Measurements from ENCODE around the gene DGKQ. TPM values are rescaled to one million over a fixed set of nuclear protein-coding genes. Genes with fewer than 3 reads are reported as not detected.

The DGKQ gene
- total RNA-seq, 1 experiment from 2014 or later: 15.9 TPM

- H3K27me3 Mint-ChIP-seq (ENCODE audit: insufficient read depth, unreplicated experiment): no peaks in the 10 kb centered on the region
- CTCF ChIA-PET: interaction anchor here (0.6 kb wide), 1 partner anchor 120 kb away, joined by 3 read pairs; no protein-coding TSS in a partner anchor
- no peaks in the 10 kb centered on the region for H3K4me1 Mint-ChIP-seq (ENCODE audit: insufficient read depth, unreplicated experiment)
- intact Hi-C loops (cut with micrococcal nuclease): no loop called here
- no peak overlapping the region for H3K4me3 Mint-ChIP-seq (ENCODE audit: unreplicated experiment)
- no peaks in the 10 kb centered on the region for H3K9me3 Mint-ChIP-seq (ENCODE audit: unreplicated experiment)
- peaks cover 20% of the 10 kb centered on the region for H3K36me3 Mint-ChIP-seq (ENCODE audit: insufficient read depth, unreplicated experiment)
- POLR2A ChIA-PET: no interaction called here
- BruUV-seq (replicated peaks): no TSS peak
- DNase-seq (ENCODE audit: unreplicated experiment): no peak
- TF ChIP-seq, protein P1, sequence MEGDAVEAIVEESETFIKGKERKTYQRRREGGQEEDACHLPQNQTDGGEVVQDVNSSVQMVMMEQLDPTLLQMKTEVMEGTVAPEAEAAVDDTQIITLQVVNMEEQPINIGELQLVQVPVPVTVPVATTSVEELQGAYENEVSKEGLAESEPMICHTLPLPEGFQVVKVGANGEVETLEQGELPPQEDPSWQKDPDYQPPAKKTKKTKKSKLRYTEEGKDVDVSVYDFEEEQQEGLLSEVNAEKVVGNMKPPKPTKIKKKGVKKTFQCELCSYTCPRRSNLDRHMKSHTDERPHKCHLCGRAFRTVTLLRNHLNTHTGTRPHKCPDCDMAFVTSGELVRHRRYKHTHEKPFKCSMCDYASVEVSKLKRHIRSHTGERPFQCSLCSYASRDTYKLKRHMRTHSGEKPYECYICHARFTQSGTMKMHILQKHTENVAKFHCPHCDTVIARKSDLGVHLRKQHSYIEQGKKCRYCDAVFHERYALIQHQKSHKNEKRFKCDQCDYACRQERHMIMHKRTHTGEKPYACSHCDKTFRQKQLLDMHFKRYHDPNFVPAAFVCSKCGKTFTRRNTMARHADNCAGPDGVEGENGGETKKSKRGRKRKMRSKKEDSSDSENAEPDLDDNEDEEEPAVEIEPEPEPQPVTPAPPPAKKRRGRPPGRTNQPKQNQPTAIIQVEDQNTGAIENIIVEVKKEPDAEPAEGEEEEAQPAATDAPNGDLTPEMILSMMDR (IDR thresholded peaks at IDR 0.05; ENCODE audit: unreplicated experiment): no peak
- H3K27ac Mint-ChIP-seq (ENCODE audit: low read depth, unreplicated experiment): no peak overlapping the region
These were observed 13.2 kb downstream of the DGKQ start for GRCh38 chr4:960140-960635.

DNA sequence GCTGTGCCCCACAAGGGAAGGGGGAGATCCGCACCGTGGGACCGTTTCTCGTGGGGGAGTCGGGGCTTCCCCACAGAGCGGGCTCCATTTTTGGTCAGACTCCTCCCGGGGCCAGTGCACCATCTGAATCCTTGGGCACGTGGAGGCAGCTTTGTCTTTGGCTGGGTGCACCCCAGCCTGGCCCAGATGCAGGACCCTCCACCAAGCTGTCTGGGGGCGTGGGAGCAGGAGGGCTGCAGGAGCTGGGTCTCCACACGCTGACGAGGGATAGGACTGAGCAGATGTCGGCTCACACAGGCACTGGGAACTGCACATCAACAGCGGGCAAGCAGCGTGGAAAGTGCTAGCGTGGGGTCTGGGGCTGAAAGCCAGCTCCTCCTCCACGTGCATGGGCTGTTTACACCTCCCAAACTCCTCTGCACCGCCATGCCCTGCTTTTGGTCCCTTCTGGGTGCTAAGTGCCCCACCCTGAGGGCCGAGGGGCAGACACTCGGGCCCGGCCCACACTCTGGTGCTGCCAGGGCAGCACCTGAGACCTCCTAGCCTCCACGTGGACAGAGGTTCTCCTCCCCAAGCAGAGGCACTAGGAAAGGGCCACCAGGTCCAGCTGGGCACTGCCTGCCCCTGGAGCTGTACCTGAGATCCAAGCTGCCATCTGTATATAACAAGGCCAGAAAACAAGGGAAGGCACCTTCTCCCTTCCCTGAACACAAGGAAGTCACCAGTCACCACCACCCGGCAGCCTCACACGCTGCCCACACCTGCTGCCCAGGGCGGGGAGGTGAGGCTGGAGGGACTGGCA is 13.8 kb downstream of the DGKQ start:
- BruUV-seq (replicated peaks): no TSS peak
- CTCF ChIA-PET: interaction anchor here (0.6 kb wide), 1 partner anchor 121 kb away, joined by 3 read pairs; no protein-coding TSS in a partner anchor
- peaks cover 20% of the 10 kb centered on the region for H3K36me3 Mint-ChIP-seq (ENCODE audit: insufficient read depth, unreplicated experiment)
- POLR2A ChIA-PET: interaction anchor here (0.5 kb wide), 1 partner anchor 181 kb away, joined by 3 read pairs; no protein-coding TSS in a partner anchor
- H3K27me3 Mint-ChIP-seq (ENCODE audit: insufficient read depth, unreplicated experiment): no peaks in the 10 kb centered on the region
- TF ChIP-seq, protein P1 (IDR thresholded peaks at IDR 0.05; ENCODE audit: unreplicated experiment): no peak
- DNase-seq (ENCODE audit: unreplicated experiment): no peak
- no peak overlapping the region for H3K27ac Mint-ChIP-seq (ENCODE audit: low read depth, unreplicated experiment)
- intact Hi-C loops (cut with micrococcal nuclease): no loop called here
- H3K4me1 Mint-ChIP-seq (ENCODE audit: insufficient read depth, unreplicated experiment): no peaks in the 10 kb centered on the region
- no peak overlapping the region for H3K4me3 Mint-ChIP-seq (ENCODE audit: unreplicated experiment)
- no peaks in the 10 kb centered on the region for H3K9me3 Mint-ChIP-seq (ENCODE audit: unreplicated experiment)

- Mint-ChIP-seq H3K27ac (ENCODE audit: low read depth, unreplicated experiment) (no peak overlapping the region), H3K9me3 (ENCODE audit: unreplicated experiment) (no peaks in the 10 kb centered on the region), H3K36me3 (ENCODE audit: insufficient read depth, unreplicated experiment) (peaks cover 20% of the 10 kb centered on the region), H3K4me3 (ENCODE audit: unreplicated experiment) (no peak overlapping the region), H3K4me1 (ENCODE audit: insufficient read depth, unreplicated experiment) (no peaks in the 10 kb centered on the region), H3K27me3 (ENCODE audit: insufficient read depth, unreplicated experiment) (no peaks in the 10 kb centered on the region)
- no TSS peak for BruUV-seq (replicated peaks)
- no peak for DNase-seq (ENCODE audit: unreplicated experiment)
- POLR2A ChIA-PET: interaction anchor here (0.5 kb wide), 1 partner anchor 181 kb away, joined by 3 read pairs; no protein-coding TSS in a partner anchor
- TF ChIP-seq, protein P1 (IDR thresholded peaks at IDR 0.05; ENCODE audit: unreplicated experiment): no peak
- intact Hi-C loops (cut with micrococcal nuclease): no loop called here
- CTCF ChIA-PET: no interaction called here
These were observed 14.6 kb downstream of the DGKQ start for GRCh38 chr4:958696-959337.

- no peaks in the 10 kb centered on the region for H3K27me3 Mint-ChIP-seq (ENCODE audit: insufficient read depth, unreplicated experiment)
These were observed 15.1 kb downstream of the DGKQ start for GRCh38 chr4:958314-958665.

More at GRCh38 chr4:958314-958665, 15.1 kb downstream of the DGKQ start:
- Mint-ChIP-seq H3K4me1 (ENCODE audit: insufficient read depth, unreplicated experiment) (no peaks in the 10 kb centered on the region), H3K4me3 (ENCODE audit: unreplicated experiment) (no peak overlapping the region), H3K27ac (ENCODE audit: low read depth, unreplicated experiment) (no peak overlapping the region), H3K36me3 (ENCODE audit: insufficient read depth, unreplicated experiment) (peaks cover 20% of the 10 kb centered on the region), H3K9me3 (ENCODE audit: unreplicated experiment) (no peaks in the 10 kb centered on the region)
- TF ChIP-seq, protein P1 (IDR thresholded peaks at IDR 0.05; ENCODE audit: unreplicated experiment): no peak
- ChIA-PET CTCF (no interaction called here), POLR2A (no interaction called here)
- intact Hi-C loops (cut with micrococcal nuclease): no loop called here
- no peak for DNase-seq (ENCODE audit: unreplicated experiment)
- no TSS peak for BruUV-seq (replicated peaks)
